GM10266 (cell line): Measurements from ENCODE around the gene DGKG.
A peak's percentile ranks its signal among the peaks of the same experiment; 100 is the strongest.

Source experiments
- DNase-seq: peaks from one replicate; pipeline ENCODE4 v3.0.0; 2012; ENCODE audit errors: extremely low spot score
- TF ChIP-seq, protein P1 (sequence below): IDR thresholded peaks from 2 replicates; pipeline ENCODE4 v1.5.1; 2012; ENCODE audit warnings: mild to moderate bottlenecking, low read depth; ENCODE audit not compliant: control insufficient read depth, insufficient read depth; ENCODE audit errors: missing control alignments

The DGKG gene

DNA sequence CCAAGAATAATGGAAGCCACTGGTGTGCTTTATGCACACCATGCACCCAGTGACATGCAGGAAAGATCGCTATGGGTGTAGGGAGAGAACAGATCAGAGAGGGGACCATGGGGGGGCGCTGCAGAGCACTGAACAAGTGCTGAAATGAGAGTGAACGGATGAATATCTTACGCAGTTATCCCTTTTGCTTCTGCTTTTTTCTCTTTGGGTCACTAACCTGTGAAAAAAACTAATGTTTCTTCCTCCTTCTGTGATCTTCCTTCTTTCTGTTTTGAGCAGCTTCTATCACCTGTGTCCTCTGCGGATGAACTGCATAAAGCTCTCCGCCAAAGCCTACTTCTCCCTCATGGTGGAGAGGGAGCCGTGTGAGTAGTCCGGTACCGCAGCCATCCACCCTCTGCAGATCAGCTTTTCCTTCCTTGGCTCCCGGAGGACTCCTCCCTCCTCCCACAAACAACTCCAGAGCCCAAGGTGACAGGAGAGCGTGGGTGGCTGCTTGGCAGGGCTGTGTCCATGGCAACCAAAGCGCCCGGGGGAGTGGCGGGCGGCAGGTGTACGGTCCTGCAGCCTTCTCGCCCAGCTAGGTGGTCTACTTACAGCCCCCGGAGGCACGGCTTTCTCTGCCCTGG lies 106.2 kb downstream of the DGKG start:
- TF ChIP-seq, protein P1, sequence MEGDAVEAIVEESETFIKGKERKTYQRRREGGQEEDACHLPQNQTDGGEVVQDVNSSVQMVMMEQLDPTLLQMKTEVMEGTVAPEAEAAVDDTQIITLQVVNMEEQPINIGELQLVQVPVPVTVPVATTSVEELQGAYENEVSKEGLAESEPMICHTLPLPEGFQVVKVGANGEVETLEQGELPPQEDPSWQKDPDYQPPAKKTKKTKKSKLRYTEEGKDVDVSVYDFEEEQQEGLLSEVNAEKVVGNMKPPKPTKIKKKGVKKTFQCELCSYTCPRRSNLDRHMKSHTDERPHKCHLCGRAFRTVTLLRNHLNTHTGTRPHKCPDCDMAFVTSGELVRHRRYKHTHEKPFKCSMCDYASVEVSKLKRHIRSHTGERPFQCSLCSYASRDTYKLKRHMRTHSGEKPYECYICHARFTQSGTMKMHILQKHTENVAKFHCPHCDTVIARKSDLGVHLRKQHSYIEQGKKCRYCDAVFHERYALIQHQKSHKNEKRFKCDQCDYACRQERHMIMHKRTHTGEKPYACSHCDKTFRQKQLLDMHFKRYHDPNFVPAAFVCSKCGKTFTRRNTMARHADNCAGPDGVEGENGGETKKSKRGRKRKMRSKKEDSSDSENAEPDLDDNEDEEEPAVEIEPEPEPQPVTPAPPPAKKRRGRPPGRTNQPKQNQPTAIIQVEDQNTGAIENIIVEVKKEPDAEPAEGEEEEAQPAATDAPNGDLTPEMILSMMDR, result peak; percentile 83

DNA sequence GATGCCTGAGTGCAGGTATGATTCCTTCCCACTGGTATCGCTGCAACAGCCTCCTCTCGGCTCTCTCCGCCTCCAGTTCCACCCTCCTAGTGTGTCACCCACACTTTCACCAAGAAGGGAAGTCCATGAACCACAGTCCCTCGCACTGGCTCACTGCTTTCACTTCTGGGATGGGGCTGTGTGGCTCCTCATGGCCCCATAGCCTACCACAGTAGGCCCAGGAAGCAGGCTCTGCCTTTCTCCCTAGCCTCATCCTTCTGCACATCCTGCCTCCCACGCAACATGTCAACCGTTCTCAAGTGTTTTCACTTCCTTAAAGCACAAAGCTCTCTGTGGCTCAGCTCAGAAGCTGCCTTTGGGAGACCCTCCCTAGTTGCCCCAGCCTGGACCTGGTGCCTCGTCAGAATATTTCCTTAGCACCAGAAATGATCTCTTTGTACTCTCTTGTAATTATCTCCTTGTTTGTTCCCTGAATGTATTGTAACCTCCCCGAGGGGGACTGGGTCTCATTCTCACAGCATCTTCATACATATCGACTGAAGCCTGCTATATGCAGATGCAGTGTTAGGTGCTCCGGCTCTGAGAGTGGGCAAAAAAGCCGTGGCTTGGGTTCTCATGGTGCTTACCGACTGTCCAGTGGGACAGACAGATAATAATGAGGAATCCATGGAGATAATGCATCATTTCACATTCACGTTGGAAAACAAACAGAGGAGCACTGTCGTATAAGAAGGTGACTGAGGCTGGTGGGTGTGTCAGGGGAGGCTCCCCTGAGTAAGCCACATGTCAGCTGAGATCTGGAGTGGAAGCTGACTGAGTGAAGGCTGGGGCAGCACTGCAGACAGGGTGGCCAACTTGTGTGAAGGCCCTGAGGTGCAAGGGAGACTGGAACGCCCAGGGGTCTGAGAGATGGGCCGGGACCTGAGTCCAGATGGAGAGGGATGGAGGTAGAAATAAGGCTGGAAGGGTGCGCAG lies 107.1 kb downstream of the DGKG start:
- TF ChIP-seq, protein P1, result no peak
- peak; percentile 78 for DNase-seq

More for the DNA sequence above, 106.2 kb downstream of the DGKG start:
- DNase-seq, result peak; percentile 74

DNA sequence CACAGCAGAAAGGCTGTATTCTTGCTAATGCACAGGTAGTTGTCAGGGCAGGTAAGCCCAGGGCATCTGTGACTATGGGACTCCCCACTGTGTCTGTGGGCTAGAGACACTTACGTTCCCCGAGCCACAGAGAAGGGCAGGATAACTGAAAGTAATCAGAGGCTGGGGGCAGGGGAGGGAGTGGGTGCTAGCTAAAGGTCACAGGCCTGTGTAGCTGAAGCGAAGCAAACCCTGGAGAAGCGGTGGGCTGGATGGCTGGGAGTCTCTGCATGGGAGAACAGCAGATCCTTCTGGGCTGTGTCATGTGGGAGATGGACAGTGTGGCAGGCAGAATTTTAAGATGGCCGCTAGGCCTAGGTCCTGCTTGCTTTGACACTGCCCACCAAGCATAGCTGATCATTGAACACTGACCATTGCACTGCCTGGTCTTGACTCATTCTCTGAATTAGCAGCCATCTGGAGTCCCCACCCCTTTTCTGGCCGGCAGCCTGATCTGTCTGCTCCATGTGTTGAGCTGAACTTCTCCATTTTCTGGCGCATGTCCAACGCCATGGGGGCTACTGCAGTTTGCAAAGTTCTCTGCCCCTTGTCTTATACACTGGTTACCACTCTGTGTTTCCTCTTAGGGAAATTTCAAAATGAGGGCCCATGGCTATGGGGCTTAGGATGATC lies 110.0 kb downstream of the DGKG start:
- DNase-seq, result no peak
- TF ChIP-seq, protein P1, result no peak

DNA sequence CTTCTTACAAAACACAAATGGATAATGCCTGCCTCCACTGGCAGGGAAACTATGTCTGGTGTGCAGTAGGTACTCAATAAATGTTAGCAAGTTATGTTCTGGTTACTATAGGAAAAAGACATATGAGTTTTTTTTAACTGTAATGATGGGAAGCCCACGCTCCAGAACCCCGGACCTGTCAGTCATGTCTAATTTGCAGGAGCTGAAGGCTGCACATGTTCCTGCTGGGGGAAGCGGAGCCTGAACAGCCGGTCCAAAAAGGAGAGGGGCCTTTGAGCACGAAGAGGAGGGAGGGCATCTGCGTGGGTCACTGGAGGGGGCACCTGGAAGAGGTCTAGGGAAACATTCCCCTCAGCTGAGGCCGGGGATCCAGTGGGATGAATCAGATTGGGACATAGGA lies 113.2 kb downstream of the DGKG start:
- TF ChIP-seq, protein P1, result no peak
- no peak for DNase-seq

DNA sequence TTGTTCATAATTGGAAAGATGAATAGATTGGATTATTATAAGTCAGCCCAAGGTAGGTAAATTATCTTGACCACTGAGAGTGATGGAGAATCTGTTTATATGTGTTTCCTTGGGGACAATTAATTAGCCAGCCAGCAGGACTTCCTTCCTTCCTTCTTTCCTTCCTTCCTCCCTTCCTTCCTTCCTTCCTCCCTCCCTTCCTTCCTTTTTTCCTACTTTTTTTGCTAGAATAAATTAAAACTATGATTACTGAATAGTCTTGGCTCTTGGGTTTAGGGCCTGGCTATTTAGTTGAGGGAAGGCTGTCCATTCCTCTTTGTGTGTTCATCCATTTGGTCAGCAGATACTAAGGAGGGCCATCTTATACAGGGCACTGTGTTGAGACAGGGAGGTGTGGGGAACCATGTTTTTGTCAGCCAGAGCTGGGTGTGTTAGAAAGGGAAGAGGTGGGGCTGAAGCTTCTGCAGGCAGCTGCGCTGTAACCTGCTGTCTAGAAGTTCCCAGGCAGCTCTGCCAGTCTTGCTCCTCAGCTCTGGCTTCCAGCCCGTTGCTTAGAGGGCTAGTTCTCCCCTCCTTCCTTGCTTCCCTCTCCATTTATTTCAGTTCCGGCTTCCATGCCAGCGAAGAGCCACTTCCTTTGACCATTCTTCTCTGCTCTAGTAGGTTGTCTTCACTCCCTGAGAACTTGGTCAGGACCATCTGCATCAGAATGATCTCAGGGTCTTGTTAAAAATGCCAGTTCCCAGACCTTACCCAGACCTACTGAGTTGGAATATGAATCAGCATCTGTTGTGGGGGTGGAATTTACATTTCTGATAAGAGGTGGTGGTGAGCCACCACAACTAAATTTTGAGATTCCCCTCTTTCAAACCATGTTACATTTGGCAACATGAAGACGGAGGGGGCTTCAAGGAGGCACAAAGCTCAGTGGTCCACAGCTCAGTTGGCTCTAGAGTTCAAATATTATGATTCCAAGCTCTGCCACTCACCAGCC lies 113.9 kb downstream of the DGKG start:
- TF ChIP-seq, protein P1, result no peak
- DNase-seq, result no peak

DNA sequence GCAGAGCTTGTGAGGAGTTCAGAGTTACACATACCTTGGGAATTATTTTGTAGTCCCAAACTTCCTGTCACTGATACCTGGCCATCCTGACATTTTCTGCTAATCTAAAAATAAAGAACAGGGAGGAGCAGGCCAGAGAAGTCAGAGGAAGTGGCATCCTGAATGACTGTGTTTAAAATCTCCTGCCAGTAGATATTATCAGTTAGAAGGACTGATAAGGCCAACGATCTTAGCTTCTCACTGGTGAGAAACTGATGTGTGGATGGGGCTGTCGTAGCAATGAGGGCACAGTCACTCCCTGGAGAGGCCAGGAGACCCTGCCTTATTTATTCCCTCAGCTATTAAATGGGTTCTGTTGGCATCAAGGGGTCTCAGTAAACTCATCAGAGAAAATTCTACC lies 115.1 kb downstream of the DGKG start:
- TF ChIP-seq, protein P1, result no peak
- DNase-seq, result no peak
